ENCODE results near the gene SFMBT2.

- no peak for TF ChIP-seq CTCF (IDR thresholded peaks at IDR 0.05)
- TF ChIP-seq POLR2A (IDR thresholded peaks at IDR 0.05): no peak
These were observed 19.1 kb downstream of the SFMBT2 start for GRCh38 chr10:7391748-7392147.

Data from body of pancreas (tissue), 4 donors.